GM19455 (cell line): Measurements from ENCODE around the gene ZNF454.

Source experiments
- ATAC-seq: cut with Tn5 transposase; IDR thresholded peaks from one replicate; pipeline ENCODE4 v1.9.1; 2021; ENCODE audit not compliant: unreplicated experiment

The ZNF454 gene

DNA sequence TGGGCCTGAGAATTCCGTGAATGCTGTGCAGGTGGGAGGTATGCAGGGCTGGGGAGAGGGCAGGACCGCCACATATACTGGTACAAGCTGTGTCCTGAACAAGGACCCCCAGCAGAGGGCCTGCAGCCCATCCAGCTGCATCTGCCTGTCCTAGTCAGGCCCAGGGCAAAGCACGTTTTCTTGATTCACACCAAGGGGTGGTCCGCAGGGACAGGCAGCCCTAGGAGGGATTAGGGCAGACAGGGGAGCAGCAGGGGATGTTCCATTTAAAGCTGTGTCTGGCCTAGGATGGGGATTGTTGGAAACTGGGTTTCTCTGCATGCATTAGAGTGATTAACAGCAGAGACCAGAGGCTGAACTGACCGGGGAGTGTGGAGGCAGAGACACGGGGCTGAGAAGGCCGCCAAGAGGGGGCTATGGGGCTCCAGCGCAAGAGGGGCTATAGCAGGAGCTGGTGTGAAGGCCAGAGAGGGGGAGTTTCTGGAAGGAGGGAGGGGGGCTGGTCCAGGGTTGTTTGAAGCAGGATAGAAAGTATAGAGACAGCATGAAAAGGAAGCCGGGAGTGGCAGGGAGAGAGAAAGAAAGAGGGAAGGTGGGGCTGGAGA, 51.4 kb downstream of the ZNF454 start:
- ATAC-seq, result no peak

DNA sequence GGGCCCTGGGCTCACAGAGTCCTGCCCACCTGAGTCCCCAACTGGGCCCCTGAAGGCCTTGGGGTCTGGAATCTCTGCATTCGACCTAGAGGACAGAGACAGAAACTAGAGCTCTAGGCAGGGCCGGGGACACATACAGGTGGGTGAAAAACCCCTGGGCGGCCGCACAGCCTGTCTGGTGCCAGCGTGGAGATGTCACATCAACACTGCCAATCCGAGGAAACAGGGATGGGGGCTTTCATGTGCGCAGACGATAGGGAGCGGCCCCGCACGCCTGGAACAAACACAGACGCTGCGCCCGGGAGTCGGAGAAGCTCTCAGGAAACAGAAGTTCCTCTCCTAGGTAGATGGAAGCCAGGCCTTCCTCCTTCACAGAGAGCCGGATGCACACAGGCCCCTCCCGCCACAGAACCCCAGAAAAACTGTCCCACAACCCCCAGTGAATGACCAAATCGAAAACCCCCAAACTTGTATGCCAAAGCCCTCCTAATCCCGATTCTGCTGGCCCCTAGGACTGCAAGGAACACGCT, 52.3 kb downstream of the ZNF454 start:
- ATAC-seq, result no peak

DNA sequence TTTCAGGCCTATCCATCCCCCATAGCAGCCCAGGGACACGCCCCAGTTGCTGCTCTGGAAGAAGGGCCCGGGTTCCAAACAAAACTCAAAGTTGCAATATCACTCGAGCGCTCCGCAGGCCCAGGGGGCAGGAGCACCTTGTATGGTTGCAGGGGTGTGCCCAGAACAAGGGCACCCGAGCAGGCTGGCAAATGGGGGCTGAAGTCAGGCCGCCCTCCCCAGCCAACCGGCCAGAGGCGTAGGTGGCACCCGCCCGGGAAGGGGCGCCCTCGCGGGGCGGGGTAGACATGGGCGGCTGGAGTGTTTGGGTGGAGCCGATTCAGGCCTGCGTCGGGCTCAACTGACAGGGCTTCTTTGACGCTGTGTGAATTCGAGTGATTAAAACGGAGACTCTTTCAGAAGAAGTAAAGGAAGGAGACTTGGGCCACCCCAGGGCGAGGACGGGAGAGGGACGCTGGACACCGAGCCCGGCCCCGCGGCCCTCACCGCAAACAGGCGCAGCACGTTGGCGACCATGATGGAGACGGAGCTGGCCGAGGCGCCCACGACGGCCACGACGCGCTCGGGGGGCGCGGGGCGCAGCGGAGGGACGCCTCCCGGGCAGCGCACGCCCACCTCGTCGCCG, 53.1 kb downstream of the ZNF454 start:
- ATAC-seq, result no peak

DNA sequence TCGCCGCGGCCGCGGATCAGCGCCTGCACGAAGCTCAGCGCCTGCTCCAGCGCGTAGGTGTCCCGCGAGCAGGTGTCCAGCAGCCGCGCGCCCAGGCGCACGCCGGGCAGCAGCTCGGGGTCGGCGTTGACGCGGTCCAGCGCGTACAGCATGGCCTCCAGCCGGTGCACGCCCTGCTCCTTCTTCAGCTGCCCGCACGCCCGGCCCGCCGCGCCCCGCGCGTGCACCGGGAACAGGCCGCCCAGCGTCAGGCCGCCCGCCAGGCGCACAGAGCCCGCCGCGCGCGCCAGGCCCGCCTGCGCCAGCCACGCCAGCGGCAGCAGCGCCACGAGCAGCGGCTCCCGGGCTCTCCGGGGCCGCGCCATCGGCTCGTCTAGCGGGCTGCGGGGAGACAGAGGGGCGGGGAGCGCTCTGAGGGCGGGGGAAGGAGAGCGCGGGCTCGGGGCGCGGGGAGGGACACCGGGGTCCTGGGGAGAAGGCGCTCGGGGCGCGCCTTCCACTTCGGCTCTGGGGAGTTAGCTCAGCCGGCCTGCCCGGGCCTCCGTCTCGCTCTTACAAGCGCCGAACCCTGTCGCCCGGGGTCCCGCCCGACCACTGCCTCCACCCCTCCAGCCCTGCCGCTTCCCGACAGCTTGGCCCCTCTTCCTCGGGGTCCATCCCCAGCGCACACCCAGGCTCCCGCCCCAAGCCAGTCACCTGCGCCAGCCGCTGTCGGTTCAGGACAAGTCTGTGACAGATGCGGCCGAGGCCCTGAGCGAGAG, 53.8 kb downstream of the ZNF454 start, which contains the start of gene GRM6:
Gene GRM6 (minus strand): TSS at position 741 of the 761 bp plus-strand sequence. CDS start 376 bp downstream, at position 365.
- no peak for ATAC-seq

DNA sequence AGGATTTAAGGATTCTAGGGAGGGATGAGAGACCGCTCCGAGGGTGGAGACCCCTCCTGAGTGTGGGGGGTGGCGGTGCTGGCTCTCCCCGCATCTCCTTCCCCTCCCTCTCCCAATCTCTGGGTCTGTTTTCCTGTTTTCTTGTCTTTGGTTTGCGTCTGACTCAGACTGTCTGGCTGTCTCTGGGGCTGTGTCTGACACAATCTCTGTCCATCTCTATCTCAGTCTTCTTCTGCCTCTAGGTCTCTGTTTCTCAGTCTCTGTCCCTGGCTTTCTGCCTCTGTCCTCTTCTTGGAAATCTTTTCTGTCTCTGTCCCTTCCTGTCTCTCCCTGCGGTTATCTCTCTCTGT, 54.3 kb downstream of the ZNF454 start:
- no peak for ATAC-seq

DNA sequence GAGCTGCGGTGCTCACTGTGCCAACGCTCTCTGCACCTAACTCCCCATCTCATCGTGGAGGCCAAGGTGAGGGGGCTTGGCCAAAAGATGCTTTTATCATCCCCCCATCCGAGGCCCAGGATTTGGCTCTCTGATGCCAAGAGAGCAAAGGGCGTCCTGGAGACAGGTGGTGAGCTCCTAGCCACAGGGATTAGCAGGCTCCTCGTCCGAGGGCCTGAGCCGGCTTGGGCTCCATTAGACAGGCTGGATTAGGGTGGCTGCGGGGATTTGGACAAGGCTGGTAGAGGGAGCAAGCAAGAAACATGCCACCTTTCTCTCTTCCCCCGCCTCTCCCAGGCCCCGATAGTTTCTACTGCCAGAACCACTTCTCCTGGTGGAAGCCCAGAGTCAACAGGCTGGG, 55.2 kb downstream of the ZNF454 start:
- no peak for ATAC-seq

DNA sequence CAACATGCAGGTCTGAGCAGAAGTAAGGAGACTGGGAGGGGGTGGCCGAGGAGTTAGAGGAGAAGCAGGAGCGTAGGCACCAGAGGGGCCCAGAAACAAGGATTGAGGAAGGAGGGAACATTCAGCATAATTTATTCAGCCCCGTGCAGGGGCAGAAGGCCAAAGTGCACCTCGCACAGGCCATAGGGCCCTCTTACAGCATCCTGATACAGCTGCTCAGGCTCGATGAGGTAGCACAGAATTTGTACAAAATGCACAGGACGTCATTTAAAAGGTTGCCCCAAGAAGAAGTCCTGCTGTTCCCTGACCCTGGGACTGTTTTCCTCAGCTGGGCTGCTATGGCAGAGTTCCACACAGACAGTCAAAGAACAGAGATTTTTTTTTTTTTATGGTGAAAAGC, 56.2 kb downstream of the ZNF454 start:
- no peak for ATAC-seq

DNA sequence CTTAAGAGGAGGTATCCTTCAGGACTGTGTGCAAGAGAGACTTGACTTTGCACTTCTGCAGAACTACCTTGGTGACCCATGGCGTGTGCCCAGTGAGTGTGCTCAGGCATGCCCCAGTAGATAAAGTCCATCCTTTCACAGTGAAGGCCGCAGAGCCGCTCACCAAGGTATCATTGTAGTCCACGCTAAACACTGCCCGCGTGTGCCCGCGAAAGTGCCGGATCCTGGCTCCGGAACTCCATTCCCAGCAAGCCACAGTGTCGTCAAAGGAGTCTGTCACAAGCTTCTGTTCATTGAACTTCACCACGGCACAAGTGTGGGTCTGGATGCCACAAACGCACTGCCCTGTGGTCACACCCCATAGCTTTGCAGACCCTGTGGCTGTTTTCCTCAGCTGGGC, 57.4 kb downstream of the ZNF454 start:
- ATAC-seq, result no peak

DNA sequence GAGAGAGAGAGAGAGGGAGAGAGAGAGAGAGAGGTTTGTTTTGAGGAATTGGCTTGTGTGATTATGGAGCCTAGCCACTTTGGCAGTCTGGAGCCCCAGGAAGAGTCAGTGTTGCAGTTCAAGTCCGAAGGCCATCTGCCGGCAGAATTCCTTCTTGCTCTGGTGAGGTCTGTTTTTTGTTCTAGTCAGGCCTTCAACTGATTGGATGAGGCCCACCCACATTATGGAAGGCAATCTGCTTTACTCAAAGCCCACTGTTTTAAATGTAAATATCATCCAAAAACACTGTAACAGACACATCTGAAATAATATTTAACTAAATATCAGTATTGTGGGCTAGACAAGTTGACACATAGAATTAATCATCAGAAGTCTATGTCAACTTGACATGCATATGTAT, 65.6 kb downstream of the ZNF454 start:
- ATAC-seq, result no peak

DNA sequence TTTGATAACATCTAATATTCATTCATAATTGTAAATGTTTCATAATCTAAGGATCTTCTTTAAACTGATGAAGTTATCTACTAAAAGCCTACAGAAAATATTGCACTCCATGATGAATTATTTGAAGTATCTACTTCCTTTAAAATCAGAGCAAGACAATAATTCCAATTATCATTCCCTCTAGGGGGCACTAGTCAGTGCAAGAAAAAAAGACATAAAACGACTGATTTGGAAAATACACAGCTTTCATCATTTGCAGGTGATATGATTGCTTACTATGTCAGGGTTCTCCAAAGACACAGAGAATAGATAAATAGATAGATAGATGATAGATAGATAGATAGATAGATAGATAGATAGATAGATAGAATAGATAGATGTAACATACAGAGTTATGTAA, 67.7 kb downstream of the ZNF454 start:
- ATAC-seq, result no peak
